KMS-11 (cell line): ENCODE results near the gene PES1.
A peak's percentile ranks its signal among the peaks of the same experiment; 100 is the strongest.

Experiments
- H2AFZ ChIP-seq: fragments of 200-600 bp; sonication (generic); 2 replicates; pipeline ENCODE4 v1.6.1; 2016; ENCODE audit warnings: antibody characterized with exemption, mixed run types, low read depth
- H3K27ac ChIP-seq: fragments of 200-600 bp; sonication (generic); 2 replicates; pipeline ENCODE4 v1.6.1; 2016; ENCODE audit warnings: mild to moderate bottlenecking, mixed run types
- H3K27me3 ChIP-seq: fragments of 200-600 bp; sonication (generic); 2 replicates; pipeline ENCODE4 v1.6.1; 2017; ENCODE audit warnings: mild to moderate bottlenecking, low read depth, mixed run types, moderate library complexity; ENCODE audit not compliant: insufficient read depth
- H3K36me3 ChIP-seq: fragments of 200-600 bp; sonication (generic); 2 replicates; pipeline ENCODE4 v1.6.1; 2017; ENCODE audit warnings: mild to moderate bottlenecking, mixed run types; ENCODE audit not compliant: insufficient read depth
- H3K4me1 ChIP-seq: fragments of 200-600 bp; sonication (generic); 2 replicates; pipeline ENCODE4 v1.6.1; 2016; ENCODE audit warnings: mild to moderate bottlenecking, low read depth, mixed run types; ENCODE audit not compliant: poor library complexity, severe bottlenecking
- H3K4me2 ChIP-seq: fragments of 200-600 bp; sonication (generic); 2 replicates; pipeline ENCODE4 v1.7.0; 2016; ENCODE audit warnings: mild to moderate bottlenecking, mixed run types
- H3K4me3 ChIP-seq: fragments of 200-600 bp; sonication (generic); IDR thresholded peaks from 2 replicates; pipeline ENCODE4 v1.6.1; 2017; ENCODE audit warnings: low read depth, low read length, mixed read lengths; ENCODE audit not compliant: insufficient read depth
- H3K79me2 ChIP-seq: fragments of 200-600 bp; sonication (generic); 2 replicates; pipeline ENCODE4 v1.6.1; 2016; ENCODE audit warnings: low read depth, mixed run types; ENCODE audit not compliant: insufficient read depth
- H3K9ac ChIP-seq: fragments of 200-600 bp; sonication (generic); 2 replicates; pipeline ENCODE4 v1.6.1; 2016; ENCODE audit warnings: mild to moderate bottlenecking, mixed run types
- H4K20me1 ChIP-seq: fragments of 200-600 bp; sonication (generic); 2 replicates; pipeline ENCODE4 v1.6.1; 2016; ENCODE audit warnings: mild to moderate bottlenecking, mixed run types; ENCODE audit not compliant: insufficient read depth
- TF ChIP-seq, protein P1 (sequence below): fragments of 200-600 bp; sonication (generic); conservative IDR thresholded peaks from 2 replicates; pipeline ENCODE4 v1.6.1; 2017; ENCODE audit warnings: low read depth, mild to moderate bottlenecking, antibody characterized with exemption, low read length, moderate library complexity, mixed read lengths

Gene PES1

DNA sequence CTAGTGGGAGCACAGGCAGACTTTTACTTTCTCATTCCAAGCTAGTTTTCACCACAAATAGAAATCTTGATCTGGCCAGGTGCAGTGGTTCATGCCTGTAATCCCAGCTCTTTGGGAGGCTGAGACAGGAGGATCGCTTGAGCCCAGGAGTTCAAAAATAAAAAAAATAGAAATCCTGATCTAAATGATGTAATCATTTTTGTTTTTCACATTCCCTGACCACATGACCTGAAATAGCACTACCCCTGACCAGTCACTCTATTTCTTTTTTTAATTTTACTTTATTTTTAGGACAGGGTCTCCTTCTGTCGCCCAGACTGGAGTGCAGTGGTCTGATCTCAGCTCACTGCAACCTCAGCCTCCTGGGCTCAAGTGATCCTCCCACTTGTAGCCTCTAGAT lies 13.0 kb upstream of the PES1 start:
- Histone ChIP-seq H2AFZ (peak overlapping the region; percentile 31; the same call in 1 of the 2 replicates), H3K4me2 (peak overlapping the region; percentile 81), H3K36me3 (no peaks in the 10 kb centered on the region), H3K27ac (0 out of 2 replicates have a peak overlapping the region, but pooled peaks have one; percentile 83), H3K4me3 (no peak overlapping the region), H3K27me3 (no peaks in the 10 kb centered on the region), H3K79me2 (peaks cover 5% of the 10 kb centered on the region; the same call in 1 of the 2 replicates), H4K20me1 (no peaks in the 10 kb centered on the region), H3K4me1 (peaks cover 59% of the 10 kb centered on the region), H3K9ac (no peak overlapping the region)
- TF ChIP-seq, protein P1, sequence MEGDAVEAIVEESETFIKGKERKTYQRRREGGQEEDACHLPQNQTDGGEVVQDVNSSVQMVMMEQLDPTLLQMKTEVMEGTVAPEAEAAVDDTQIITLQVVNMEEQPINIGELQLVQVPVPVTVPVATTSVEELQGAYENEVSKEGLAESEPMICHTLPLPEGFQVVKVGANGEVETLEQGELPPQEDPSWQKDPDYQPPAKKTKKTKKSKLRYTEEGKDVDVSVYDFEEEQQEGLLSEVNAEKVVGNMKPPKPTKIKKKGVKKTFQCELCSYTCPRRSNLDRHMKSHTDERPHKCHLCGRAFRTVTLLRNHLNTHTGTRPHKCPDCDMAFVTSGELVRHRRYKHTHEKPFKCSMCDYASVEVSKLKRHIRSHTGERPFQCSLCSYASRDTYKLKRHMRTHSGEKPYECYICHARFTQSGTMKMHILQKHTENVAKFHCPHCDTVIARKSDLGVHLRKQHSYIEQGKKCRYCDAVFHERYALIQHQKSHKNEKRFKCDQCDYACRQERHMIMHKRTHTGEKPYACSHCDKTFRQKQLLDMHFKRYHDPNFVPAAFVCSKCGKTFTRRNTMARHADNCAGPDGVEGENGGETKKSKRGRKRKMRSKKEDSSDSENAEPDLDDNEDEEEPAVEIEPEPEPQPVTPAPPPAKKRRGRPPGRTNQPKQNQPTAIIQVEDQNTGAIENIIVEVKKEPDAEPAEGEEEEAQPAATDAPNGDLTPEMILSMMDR = no peak

DNA sequence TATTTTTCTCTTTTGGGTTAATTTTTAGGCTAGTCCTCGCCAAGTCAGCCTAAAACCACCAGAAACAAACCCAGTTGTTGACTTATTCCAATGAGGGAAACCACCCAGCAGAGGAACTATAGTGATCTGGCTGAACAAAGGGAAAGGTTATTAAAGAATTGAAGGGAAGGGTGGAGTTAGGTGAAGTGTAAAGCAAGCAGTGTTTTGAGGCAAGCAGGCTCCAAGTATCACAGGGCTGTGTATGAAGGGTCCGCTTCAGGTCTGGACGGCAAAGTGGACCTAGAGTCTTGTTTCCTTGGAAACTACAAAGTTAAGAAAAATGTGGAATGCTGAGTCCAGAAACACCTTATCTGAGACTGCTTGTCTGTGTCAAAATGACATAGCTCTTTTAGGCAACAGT lies 12.1 kb upstream of the PES1 start:
- TF ChIP-seq, protein P1 = no peak
- Histone ChIP-seq H3K4me1 (peaks cover 50% of the 10 kb centered on the region), H2AFZ (no peak overlapping the region), H3K79me2 (peaks cover 5% of the 10 kb centered on the region; the same call in 1 of the 2 replicates), H3K27me3 (no peaks in the 10 kb centered on the region), H3K4me3 (no peak overlapping the region), H3K9ac (no peak overlapping the region), H3K36me3 (no peaks in the 10 kb centered on the region), H3K27ac (no peak overlapping the region), H4K20me1 (no peaks in the 10 kb centered on the region), H3K4me2 (no peak overlapping the region)

- Histone ChIP-seq H2AFZ (no peak overlapping the region), H3K4me1 (peaks cover 32% of the 10 kb centered on the region), H3K4me2 (no peak overlapping the region), H3K36me3 (no peaks in the 10 kb centered on the region), H3K4me3 (no peak overlapping the region), H3K27me3 (no peaks in the 10 kb centered on the region), H3K79me2 (no peaks in the 10 kb centered on the region), H3K9ac (no peak overlapping the region), H3K27ac (no peak overlapping the region), H4K20me1 (no peaks in the 10 kb centered on the region)
- TF ChIP-seq, protein P1 = peak; percentile 36
Observed at GRCh38 chr22:30602049-30602448, 10.3 kb upstream of the PES1 start.

DNA sequence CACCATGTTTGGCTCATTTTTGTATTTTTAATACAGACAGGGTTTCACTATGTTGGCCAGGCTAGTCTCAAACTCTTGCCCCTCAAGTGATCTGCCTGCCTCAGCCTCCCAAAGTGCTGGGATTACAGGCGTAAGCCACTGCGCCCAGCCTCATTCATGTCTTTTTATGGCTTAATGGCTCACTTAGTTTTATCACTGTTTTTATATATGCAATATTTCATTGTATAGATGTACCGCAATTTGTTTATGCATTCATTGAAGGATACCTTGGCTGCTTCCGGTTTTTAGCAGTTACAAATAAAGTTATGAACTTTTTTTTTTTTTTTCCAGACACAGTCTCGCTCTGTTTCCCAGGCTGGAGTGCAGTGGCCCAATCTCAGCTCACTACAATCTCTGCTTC lies 9.8 kb upstream of the PES1 start:
- H3K4me1 ChIP-seq = peaks cover 32% of the 10 kb centered on the region
- no peak overlapping the region for H3K9ac ChIP-seq
- no peak overlapping the region for H3K27ac ChIP-seq
- no peaks in the 10 kb centered on the region for H3K36me3 ChIP-seq
- H4K20me1 ChIP-seq = no peaks in the 10 kb centered on the region
- H3K79me2 ChIP-seq = no peaks in the 10 kb centered on the region
- no peaks in the 10 kb centered on the region for H3K27me3 ChIP-seq
- H3K4me2 ChIP-seq = no peak overlapping the region
- H3K4me3 ChIP-seq = no peak overlapping the region
- no peak overlapping the region for H2AFZ ChIP-seq
- TF ChIP-seq, protein P1 = no peak
